ENCODE results near the gene CTNNA1. TPM values are rescaled to one million over a fixed set of nuclear protein-coding genes. Genes with fewer than 3 reads are reported as not detected.
"Not testable (repeated sequence)": the region's sequence is repeated elsewhere in the genome, so short reads cannot be mapped to it uniquely, and the experiment has no call there.

Gene CTNNA1
- total RNA-seq, 4 donors from 2014 or later = 251 to 326 (median 274) TPM

GRCh38 chr5:138709202-138709601 lies 44.0 kb upstream of the CTNNA1 start:
- no peak for DNase-seq (ENCODE audit: low spot score)
- TF ChIP-seq CTCF (IDR thresholded peaks at IDR 0.05) = no peak
- no peak for ATAC-seq (ENCODE audit: low FRiP score)

DNA sequence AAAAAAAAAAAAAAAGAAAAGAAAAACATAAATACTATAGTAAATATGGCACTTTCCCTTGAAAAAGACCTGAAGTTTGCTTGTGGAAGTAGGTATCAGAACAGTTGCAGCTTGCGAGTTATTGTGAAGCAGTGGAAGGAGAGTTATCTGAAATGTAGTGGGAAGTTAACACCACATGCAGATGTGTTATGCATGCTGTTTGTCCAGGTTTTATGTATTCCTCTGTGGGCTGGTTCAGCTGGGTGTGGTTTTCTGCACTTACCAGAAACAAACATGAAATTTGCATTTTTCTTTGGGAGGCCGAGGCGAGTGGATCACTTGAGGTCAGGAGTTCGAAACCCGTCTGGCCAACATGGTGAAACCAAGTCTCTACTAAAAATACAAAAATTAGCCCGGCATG lies 42.1 kb upstream of the CTNNA1 start:
- TF ChIP-seq CTCF (IDR thresholded peaks at IDR 0.05) = no peak
- ATAC-seq (ENCODE audit: low FRiP score) (no peak), DNase-seq (ENCODE audit: low spot score) (no peak)

- DNase-seq (ENCODE audit: low spot score) (no peak), ATAC-seq (ENCODE audit: low FRiP score) (no peak)
- no peak for TF ChIP-seq CTCF (IDR thresholded peaks at IDR 0.05)
Observed at GRCh38 chr5:138711811-138712210, 41.4 kb upstream of the CTNNA1 start.

DNA sequence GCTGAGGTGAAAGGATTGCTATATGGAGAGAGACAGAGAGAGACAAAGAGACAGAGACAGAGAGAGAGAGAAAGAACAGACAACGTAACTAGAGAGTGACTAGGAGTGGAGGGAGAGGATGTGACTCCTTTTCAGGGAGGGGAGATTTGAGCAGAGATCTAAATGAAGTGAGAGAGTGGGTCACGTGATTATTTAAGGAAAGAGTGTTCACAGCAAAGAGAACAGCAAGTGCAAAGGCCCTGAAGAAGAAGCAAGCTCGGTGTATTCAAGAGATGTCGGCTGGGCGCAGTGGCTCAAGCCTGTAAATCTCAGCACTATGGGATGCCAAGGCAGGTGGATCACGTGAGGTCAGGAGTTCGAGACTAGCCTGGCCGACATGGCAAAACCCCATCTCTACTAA lies 40.9 kb upstream of the CTNNA1 start:
- no peak for ATAC-seq (ENCODE audit: low FRiP score)
- no peak for TF ChIP-seq CTCF (IDR thresholded peaks at IDR 0.05)
- no peak for DNase-seq (ENCODE audit: low spot score)

- ATAC-seq (ENCODE audit: low FRiP score) = no peak
- no peak for DNase-seq (ENCODE audit: low spot score)
- TF ChIP-seq CTCF (IDR thresholded peaks at IDR 0.05) = no peak
Observed at GRCh38 chr5:138712791-138713190, 40.4 kb upstream of the CTNNA1 start.

- ATAC-seq (ENCODE audit: low FRiP score) (no peak), DNase-seq (ENCODE audit: low spot score) (no peak)
- no peak for TF ChIP-seq CTCF (IDR thresholded peaks at IDR 0.05)
Observed at GRCh38 chr5:138713247-138713646, 40.0 kb upstream of the CTNNA1 start.

GRCh38 chr5:138714694-138715093 lies 38.5 kb upstream of the CTNNA1 start:
- ATAC-seq (ENCODE audit: low FRiP score) (no peak), DNase-seq (ENCODE audit: low spot score) (no peak)
- no peak for TF ChIP-seq CTCF (IDR thresholded peaks at IDR 0.05)

GRCh38 chr5:138715931-138716432 lies 37.2 kb upstream of the CTNNA1 start:
- not testable (repeated sequence) for ATAC-seq (ENCODE audit: low FRiP score); DNase-seq (ENCODE audit: low spot score)
